Measurements from ENCODE around the gene DSCAM. TPM values are rescaled to one million over a fixed set of nuclear protein-coding genes. Genes with fewer than 3 reads are reported as not detected.

The DSCAM gene
- total RNA-seq, 1 experiment from 2014 or later, result 0.13 TPM

- TF ChIP-seq PRRX2 (CRISPR knock-in tag; IDR thresholded peaks at IDR 0.05) (no peak), CREM (CRISPR knock-in tag; IDR thresholded peaks at IDR 0.05) (no peak), STAT6 (CRISPR knock-in tag; conservative IDR thresholded peaks at IDR 0.05; ENCODE audit: low read depth) (no peak), GTF2I (CRISPR knock-in tag; conservative IDR thresholded peaks at IDR 0.05) (no peak), SOX15 (CRISPR knock-in tag; IDR thresholded peaks at IDR 0.05) (no peak), E2F1 (CRISPR knock-in tag; IDR thresholded peaks at IDR 0.05) (no peak)
- POLR2A ChIA-PET, result no interaction called here
- ATAC-seq (peak; percentile 76), DNase-seq (ENCODE audit: low spot score) (peak; percentile 13)
- H3K4me1 Mint-ChIP-seq, result peaks cover 23% of the 10 kb centered on the region
- peaks cover 12% of the 10 kb centered on the region for H3K9me3 Mint-ChIP-seq
- CTCF ChIA-PET, result interaction anchor here (0.8 to 1.2 kb wide), 4 partner anchors 10 to 127 kb away, joined by 3 to 4 read pairs (median 4); no protein-coding TSS in a partner anchor
- H3K36me3 Mint-ChIP-seq, result peaks cover 7% of the 10 kb centered on the region; the same call in 1 of the 2 replicates
- H3K4me3 Mint-ChIP-seq, result no peak overlapping the region
- H3K27ac Mint-ChIP-seq, result peak overlapping the region; percentile 14; the same call in 1 of the 2 replicates
- H3K27me3 Mint-ChIP-seq (ENCODE audit: low read depth), result peaks cover 3% of the 10 kb centered on the region; the same call in 1 of the 2 replicates
Measured at GRCh38 chr21:40291560-40291959, 555.4 kb downstream of the DSCAM start.

- H3K9me3 Mint-ChIP-seq, result peaks cover 21% of the 10 kb centered on the region
- no peak for ATAC-seq
- H3K27me3 Mint-ChIP-seq (ENCODE audit: low read depth), result no peaks in the 10 kb centered on the region
- H3K27ac Mint-ChIP-seq, result no peak overlapping the region
- POLR2A ChIA-PET, result no interaction called here
- H3K4me3 Mint-ChIP-seq, result no peak overlapping the region
- peaks cover 15% of the 10 kb centered on the region for H3K36me3 Mint-ChIP-seq
- CTCF ChIA-PET, result interaction anchor here (1.0 kb wide), 1 partner anchor 13 kb away, joined by 3 read pairs; no protein-coding TSS in a partner anchor
- H3K4me1 Mint-ChIP-seq, result peaks cover 5% of the 10 kb centered on the region; the same call in 1 of the 2 replicates
- DNase-seq (ENCODE audit: low spot score), result no peak
- no peak for TF ChIP-seq SMAD3 (CRISPR knock-in tag; IDR thresholded peaks at IDR 0.05; ENCODE audit: borderline replicate concordance)
- TF ChIP-seq ATF1 (CRISPR knock-in tag; IDR thresholded peaks at IDR 0.05), result no peak
- no peak for TF ChIP-seq PRDM15 (CRISPR knock-in tag; IDR thresholded peaks at IDR 0.05)
- no peak for TF ChIP-seq ZNF281 (CRISPR knock-in tag; IDR thresholded peaks at IDR 0.05)
- TF ChIP-seq CTCF (IDR thresholded peaks at IDR 0.05), result no peak
- no peak for TF ChIP-seq FOXJ3 (CRISPR knock-in tag; IDR thresholded peaks at IDR 0.05; ENCODE audit: borderline replicate concordance)
- no peak for TF ChIP-seq MXD4 (CRISPR knock-in tag; IDR thresholded peaks at IDR 0.05; ENCODE audit: borderline replicate concordance)
- no peak for TF ChIP-seq NR3C1 (CRISPR knock-in tag; conservative IDR thresholded peaks at IDR 0.05; ENCODE audit: low read depth)
- no peak for TF ChIP-seq E2F5 (CRISPR knock-in tag; IDR thresholded peaks at IDR 0.05)
- no peak for TF ChIP-seq HMGXB4 (CRISPR knock-in tag; IDR thresholded peaks at IDR 0.05)
- no peak for TF ChIP-seq ELF4 (CRISPR knock-in tag; IDR thresholded peaks at IDR 0.05; ENCODE audit: low read depth)
- TF ChIP-seq ESRRA (CRISPR knock-in tag; IDR thresholded peaks at IDR 0.05; ENCODE audit: borderline replicate concordance), result no peak
Measured at GRCh38 chr21:40284409-40284808, 562.5 kb downstream of the DSCAM start.
